HG03469 (cell line): ENCODE results near the gene PTBP1.
"Not testable (repeated sequence)": the region's sequence is repeated elsewhere in the genome, so short reads cannot be mapped to it uniquely, and the experiment has no call there.

ENCODE experiments used
- ATAC-seq: cut with Tn5 transposase; IDR thresholded peaks from one replicate; pipeline ENCODE4 v1.9.1; 2021; ENCODE audit warnings: mild to moderate bottlenecking, moderate library complexity, moderate number of reproducible peaks; ENCODE audit not compliant: unreplicated experiment

PTBP1 gene

DNA sequence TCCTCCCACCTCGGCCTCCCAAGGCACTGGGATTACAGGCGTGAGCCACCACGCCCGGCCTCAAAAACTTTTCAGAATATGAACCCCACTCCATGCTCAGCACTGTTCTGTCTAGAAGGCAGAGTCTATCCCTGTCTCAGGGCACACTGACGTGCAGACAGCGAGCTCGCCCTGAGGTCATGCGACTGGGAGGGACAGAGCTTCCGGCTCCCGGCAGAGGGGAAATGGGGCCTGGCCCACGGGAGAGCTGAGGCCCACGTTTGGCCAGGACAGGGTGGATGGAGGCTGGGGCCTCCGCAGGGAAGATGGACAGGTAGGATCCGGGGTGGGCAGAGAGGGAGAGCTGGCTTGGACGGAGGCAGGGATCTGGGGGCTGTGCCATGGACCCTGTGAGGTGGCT is 27.6 kb downstream of the PTBP1 start:
- ATAC-seq: no peak

DNA sequence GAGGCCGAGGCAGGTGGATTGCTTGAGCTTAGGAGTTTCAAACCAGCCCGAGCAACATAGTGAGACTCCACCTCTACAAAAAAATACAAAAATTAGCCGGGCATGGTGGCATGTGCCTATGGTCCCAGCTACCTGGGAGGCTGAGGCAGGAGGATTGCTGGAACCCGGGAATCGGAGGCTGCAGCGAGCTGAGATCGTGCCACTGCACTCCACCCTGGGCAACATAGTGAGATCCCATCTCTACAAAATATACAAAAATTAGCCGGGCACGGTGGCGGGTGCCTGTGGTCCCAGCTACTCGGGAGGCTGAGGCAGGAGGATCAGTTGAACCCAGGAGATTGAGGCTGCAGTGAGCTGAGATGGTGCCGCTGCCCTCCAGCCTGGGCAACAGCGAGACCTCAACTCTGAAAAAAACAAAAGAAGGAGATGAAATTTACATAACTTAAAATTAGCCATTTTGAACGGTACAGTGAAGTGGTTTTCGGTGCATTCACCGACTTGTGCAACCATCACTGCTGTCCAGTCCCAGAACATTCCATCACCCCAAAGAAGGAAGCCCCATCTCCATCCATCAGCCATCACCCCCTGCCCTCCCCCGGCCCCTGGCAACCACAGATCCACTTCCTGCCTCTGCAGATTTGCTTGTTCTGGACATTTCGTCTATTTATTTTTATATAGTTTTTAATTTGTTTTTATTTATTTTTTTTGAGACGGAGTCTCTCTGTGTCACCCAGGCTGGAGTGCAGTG is 28.8 kb downstream of the PTBP1 start:
- no peak for ATAC-seq

DNA sequence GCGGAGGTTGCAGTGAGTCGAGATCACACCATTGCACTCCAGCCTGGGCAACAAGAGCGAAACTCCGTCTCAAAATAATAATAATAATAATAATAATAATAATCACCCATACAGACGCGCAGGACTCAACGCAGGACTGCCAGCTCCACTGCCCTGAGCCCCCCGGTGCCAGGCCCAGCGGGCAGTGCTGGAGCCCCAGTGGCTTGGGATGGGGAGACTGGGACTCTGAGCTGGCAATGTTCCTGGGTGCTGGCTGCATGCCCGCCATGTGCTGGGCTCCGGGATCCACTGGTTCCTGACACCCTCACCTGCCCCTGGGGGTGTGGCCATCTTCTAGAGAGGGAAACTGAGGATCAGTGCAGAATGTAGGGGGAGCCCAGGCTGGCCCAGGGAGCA is 30.1 kb downstream of the PTBP1 start:
- no peak for ATAC-seq

DNA sequence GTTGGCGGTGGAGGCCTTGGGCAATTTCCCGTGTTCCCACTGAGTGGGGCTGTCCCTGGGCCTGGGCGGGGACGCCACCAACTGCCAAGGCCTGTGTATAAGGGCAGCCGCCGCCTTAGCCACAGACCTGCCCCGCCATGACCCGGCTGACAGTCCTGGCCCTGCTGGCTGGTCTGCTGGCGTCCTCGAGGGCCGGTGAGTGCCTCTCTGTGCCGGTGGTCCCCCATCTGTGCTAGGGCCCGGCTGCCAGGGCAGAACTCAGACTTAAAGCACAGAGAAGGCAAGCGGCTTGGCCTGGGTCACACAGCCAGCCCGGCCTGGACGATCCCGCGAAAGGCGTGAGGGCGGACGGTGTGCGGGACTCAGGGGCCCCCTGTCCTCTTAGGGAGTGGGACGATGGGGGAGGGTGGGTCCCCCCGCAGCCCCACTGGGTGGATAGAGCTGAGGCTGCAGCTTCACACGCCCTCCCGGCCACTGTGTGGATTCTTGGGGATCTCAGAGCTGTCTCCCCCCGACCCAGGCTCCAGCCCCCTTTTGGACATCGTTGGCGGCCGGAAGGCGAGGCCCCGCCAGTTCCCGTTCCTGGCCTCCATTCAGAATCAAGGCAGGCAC is 30.6 kb downstream of the PTBP1 start, which contains the start of gene AZU1:
Gene AZU1, plus strand, starts transcription at position 128 of the 612 bp plus-strand sequence. Its CDS starts 10 bp downstream, at position 138.
- no peak for ATAC-seq

DNA sequence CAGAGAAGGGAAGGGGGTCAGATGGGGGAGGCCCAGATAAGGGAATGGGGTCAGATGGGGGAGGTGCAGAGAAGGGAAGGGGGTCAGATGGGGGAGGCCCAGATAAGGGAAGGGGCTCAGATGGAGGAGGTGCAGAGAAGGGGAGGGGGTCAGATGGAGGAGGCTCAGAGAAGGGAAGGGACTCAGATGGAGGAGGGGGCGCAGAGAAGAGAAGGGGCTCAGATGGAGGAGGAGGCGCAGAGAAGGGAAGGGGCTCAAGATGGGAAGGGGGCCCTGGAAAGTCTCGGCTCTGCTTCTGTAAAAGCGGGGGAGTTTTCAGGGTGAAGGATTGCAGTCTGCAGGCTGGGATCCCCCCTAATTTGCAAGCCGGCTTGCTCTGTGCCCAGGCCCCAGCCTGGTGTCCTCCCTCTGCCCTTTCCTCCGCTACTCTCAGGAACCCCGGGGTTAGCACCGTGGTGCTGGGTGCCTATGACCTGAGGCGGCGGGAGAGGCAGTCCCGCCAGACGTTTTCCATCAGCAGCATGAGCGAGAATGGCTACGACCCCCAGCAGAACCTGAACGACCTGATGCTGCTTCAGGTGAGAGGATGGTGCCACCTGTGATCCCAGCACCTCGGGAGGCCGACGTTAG is 32.0 kb downstream of the PTBP1 start:
- no peak for ATAC-seq

DNA sequence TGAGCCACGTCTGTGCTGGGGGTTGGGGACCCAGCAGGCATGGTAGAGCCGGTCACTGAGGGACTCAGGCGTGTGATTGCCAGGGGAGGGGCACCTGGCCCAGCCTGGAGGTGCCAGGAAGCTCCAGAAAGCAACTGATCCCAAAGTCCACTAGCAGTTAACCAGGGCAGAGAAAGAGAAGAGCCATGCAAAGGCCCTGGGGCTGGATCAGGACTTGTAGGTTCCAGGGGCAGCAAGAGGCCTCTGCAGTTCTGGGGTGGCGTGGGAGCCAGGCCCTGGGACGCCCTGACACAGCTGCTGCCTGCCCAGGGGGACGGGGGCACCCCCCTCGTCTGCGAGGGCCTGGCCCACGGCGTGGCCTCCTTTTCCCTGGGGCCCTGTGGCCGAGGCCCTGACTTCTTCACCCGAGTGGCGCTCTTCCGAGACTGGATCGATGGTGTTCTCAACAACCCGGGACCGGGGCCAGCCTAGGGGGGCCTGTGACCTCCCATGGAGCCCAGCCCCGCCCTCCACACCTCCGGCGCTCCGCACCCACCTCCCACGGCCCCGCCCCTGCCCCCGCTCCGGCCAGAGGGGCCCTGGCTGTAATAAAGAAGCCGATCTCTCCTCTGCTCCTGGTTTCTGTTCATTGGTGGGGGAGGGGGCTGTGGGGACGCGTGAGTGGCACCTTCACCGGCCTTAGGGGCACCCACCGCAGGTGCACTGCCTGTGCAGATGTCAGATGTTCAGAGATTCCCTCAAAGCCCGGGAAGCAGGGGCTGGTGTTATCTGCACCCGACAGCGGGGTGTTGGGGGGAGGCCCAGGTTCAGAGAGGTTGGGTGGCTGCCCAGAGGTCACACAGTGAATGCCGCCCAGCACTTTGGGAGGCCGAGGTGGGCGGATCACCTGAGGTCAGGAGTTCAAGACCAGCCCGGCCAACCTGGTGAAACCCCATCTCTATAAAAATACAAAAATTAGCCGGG is 34.4 kb downstream of the PTBP1 start:
- no peak for ATAC-seq

DNA sequence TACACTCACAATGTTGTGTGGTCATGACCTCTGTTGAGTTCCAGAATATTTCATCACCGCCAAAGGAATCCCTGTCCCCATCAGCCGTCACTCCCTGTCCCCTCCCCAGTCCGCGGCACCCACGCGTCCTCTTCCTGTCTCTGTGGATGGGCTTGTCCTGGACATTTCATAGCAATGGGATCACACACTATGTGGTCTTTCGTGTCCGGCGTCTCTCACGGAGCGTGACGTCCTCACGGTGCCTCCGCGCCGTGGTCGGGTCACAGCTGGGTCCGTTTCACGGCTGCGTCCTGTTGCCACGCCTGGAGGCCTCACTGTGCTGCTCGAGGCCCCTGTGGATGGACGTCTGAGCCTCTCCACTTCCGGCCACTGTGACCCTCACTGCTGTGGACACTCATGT is 37.0 kb downstream of the PTBP1 start:
- no peak for ATAC-seq

DNA sequence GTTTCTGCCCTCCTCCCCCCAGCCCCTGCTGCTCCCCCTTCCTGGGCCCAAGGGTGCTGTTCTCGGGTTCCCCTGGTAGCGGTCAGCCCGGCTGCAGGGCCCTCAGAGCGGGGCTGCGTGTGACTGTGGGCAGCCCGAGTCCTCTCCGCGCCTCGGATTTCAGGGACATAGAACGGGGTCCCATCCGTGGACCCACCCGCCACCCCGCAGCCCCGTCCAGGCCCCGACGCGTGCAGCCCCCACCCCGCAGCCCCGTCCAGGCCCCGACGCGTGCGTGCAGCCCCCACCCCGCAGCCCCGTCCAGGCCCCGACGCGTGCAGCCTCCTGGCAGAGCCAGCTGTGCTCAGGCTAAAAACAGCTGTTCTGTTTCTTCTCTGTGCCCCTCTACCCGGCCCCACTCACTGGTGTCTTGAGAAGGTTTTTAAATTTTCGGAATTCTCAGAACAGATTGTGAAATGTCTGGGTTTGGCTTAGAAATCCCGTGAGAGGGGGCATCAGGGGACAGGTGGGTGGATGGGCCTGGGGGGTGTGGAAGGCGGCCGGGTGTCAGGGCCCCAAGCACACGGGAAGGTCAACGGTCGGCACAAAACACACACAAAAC is 38.1 kb downstream of the PTBP1 start:
- ATAC-seq: no peak

DNA sequence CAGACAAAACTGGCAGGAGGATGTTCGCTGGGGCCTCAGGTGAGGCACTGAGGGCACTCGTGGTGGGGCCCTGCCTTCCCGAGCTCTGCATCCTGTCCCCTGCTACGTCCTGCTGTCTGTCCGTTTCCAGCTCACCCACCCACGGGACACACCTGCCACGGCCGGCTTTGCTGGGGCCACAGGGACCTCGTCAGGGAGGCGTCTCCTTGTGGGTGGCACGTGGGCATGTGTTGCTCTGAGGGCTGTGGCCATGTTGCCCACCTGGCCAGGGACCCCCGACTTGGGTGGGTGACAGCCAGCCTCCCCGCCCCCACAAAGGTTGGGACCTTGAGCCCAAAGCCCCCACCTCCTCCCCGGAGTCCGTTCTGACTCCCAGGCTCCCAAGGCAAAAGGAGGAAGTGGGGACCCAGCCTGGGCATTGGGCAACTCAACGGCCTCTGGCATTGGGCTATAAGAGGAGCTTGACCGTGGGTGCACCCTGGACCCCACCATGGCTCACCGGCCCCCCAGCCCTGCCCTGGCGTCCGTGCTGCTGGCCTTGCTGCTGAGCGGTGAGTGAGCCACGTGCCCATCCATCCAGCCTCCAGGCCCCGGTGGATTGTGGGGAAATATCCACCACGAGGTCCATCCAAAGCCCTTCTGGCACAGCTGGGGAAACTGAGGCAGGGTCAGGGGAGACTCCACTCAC is 43.4 kb downstream of the PTBP1 start, which contains the start of gene PRTN3:
Gene PRTN3, plus strand, starts transcription at position 481 of the 688 bp plus-strand sequence. Its CDS starts 10 bp downstream, at position 491.
- ATAC-seq: no peak

DNA sequence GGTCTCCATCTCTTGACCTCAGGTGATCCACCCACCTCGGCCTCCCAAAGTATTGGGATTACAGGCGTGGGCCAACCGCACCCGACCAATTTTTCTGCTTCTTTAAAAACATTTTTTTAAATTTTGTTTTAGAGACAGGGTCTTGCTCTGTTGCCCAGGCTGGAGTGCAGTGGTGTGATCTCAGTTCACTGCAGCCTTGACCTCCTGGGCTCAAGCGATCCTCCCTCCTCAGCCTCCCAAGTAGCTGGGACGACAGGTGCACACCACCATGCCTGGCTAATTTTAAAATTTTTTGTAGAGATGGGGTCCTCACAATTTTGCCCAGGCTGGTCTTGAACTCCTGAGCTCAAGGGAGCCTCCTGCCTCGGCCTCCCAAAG is 45.5 kb downstream of the PTBP1 start:
- not testable (repeated sequence) for ATAC-seq

DNA sequence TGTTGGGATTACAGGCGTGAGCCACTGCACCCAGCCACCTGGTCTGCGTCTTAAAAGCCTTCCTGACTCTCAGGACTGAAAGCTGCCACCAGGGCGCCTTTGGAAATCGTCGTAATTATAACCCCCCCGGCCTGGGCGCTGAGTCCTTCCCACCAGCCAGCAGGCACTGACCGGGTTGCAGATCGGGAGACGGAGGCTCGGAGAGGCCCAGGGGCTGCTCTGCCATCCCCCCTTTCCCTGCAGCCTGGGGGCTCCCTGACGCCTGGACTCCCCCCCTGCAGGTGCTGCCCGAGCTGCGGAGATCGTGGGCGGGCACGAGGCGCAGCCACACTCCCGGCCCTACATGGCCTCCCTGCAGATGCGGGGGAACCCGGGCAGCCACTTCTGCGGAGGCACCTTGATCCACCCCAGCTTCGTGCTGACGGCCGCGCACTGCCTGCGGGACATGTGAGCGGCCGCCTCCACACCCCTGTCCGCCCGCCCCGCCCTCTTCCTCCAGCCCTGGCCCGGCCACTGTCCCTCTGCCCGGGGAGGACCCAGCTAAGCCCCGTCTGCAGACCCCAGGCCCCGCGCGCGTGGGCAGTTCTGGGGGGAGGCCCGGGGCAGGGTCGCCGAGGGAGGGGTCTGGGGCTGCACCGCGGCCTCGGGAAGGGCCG is 46.1 kb downstream of the PTBP1 start:
- no peak for ATAC-seq

DNA sequence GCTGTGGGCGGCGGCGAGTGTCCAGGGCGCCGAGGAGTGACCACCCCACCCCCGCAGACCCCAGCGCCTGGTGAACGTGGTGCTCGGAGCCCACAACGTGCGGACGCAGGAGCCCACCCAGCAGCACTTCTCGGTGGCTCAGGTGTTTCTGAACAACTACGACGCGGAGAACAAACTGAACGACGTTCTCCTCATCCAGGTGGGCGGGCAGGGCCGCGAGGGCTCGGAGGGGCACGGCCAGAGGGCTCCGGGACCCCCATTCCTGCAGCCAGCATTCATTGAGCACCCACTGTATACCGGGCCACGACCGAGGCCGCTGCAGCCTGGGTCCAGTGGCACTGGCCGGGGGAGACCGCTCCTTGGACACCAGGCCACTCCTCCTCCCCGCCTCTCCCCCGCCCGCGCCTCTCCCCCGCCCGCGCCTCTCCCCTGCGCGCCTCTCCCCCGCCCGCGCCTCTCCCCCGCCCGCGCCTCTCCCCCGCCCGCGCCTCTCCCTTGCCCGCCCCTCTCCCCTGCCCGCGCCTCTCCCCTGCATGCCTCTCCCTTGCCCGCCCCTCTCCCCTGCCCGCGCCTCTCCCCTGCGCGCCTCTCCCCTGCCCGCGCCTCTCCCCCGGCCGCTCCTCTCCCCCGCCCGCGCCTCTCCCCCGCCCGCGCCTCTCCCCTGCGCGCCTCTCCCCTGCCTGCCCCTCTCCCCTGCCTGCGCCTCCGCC is 46.7 kb downstream of the PTBP1 start:
- ATAC-seq: no peak

DNA sequence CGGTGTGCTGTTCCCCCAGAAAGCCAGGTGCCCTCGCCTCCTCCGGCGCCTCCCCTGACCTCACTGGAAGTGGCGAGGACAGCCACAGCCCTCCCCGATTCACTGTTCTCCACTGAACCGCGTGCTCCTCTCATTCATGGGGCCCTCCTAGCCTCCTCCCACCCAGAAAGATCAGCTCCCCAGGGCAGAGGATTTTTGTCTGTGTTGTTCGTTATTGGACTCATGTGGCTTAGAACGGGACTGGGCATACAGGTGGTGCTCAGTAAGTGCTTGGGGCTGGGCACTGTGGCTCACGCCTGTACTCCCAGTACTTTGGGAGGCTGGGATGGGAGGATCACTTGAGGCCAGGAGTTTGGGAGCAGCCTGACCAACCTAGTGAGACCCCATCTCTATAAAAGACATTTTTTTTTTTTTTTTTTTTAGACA is 47.3 kb downstream of the PTBP1 start:
- no peak for ATAC-seq

DNA sequence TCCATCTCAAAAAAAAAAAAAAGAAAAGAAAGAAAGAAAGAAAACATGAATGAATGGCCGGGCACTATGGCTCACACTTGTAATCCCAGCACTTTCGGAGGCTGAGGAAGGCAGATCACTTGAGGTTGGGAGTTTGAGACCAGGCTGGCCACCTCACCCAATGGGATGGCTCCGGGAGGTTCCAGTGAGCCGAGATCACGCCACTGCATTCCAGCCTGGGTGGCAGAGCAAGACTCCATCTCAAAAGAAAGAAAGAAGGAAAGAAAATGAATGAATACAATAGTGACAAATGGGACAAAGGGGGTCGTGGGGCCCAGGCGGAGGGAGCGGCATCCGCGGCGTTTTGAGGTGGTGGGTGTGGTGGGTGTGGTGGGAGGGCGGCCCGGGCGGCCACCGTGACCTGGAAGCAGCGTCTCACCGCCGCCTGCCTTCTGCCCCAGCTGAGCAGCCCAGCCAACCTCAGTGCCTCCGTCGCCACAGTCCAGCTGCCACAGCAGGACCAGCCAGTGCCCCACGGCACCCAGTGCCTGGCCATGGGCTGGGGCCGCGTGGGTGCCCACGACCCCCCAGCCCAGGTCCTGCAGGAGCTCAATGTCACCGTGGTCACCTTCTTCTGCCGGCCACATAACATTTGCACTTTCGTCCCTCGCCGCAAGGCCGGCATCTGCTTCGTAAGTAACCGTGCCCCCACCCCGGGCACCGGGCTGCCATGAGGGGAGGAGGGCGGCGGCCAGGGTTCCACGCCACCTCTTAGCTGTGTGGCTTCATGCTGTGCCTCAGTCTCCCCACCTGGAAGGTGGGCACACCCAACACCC is 48.7 kb downstream of the PTBP1 start:
- no peak for ATAC-seq

DNA sequence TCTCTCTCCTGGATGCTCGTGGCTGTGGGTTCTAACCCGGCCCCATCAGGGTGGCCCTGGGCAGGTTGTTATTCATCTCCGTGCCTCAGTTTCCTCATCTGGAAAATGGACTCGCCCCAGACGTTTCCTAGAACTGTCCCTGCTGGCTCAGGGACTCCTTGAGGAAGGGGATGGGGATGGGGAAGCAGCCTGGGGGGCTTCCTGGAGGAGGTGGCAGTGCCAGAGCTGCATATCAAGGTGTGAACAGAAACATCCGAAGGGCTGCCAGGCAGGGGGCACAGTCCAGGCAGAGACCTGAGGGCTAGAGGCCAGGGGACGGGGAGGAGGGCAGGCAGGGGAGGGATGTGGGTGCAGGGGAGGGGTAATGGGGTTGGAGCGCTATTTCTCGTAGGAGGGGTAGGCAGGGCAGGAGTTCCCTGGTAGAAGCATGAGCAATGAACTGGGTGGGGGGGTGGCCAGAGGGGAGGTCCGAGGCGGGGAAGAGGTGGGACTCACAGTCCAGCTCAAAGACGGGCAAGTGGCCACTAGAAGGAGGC is 51.2 kb downstream of the PTBP1 start:
- ATAC-seq: no peak

DNA sequence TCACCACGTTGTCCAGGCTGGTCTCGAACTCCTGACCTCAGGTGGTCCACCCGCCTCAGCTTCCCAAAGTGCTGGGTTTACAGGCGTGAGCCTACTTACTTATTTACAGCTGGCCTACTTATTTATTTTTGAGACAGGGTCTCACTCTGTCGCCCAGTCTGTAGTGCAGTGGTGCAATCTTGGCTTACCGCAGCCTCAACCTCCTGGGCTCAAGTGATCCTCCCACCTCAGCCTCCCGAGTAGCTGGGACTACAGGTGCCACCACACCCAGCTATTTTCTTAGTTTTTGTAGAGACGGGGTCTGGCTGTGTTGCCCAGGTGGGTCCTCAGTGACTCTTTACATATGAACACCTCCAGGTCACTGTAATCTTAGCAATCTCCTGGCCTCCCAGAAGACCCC is 51.9 kb downstream of the PTBP1 start:
- not testable (repeated sequence) for ATAC-seq

DNA sequence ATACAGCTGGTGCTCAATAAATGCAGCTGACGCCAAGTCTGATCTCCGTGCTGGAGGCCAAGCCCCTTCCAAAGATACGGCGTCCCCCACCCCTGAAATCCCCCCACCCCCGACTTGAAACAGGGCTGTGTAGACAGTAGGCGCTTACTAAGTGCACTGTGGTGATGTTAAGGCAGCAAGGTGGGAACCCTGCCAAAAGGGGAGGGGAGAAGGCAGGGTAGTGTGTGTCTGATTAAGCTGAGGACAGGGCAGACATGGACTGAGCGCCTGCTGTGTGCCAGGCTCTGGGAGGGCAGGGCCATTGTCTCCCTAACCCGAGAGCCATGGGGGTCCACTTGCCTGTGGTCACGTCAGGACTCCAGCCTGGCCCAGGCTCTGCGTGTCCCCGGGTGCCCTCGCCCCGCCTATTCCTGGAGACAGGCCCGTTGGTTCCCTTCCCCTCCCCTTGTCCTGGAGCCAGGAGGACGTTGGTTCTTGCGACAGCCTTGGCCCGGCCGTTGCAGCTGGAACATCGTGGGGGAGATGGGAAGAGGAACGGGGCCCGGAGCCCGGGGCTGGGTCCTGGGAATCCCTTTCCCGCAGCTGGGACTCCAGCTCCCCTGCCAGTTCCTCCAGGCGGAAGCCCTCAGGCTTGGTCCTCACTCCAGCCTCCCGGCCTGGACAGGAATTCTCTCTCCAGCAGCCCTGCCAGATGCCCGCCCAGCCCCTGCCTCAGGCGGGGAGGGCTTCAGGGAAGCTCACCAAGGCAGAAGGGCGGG is 53.1 kb downstream of the PTBP1 start:
- no peak for ATAC-seq
